DMS153 treated with DMSO at 0.1 percent for 48 hours (cell line): ENCODE measurements around the gene NPHP4.
"Not testable (repeated sequence)": the region's sequence is repeated elsewhere in the genome, so short reads cannot be mapped to it uniquely, and the experiment has no call there.

Source experiments
- DNase-seq: peaks from one replicate; lab custom pipeline; 2025; ENCODE audit not compliant: unreplicated experiment; lab: John Stamatoyannopoulos, UW

Gene NPHP4

DNA sequence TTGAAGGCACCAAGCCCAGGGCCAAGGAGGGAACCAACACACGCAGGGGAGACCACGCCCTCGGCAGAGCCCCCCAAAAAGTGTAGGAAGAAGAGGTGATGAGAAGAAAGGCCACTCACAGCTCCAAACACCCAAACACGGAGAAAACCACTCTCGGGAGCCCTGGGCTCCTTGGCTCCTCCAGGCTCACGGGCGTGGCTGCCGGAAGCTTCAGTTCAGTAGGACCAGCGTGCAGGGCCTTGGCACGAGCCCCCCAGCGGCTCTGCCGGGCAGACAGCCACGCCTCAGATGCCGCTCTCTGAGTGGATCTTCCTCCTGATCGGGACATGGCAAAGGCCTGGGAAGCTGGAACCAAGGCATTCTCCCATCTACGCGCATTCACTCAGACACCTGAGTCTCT lies 94.0 kb downstream of the NPHP4 start:
- DNase-seq = no peak

DNA sequence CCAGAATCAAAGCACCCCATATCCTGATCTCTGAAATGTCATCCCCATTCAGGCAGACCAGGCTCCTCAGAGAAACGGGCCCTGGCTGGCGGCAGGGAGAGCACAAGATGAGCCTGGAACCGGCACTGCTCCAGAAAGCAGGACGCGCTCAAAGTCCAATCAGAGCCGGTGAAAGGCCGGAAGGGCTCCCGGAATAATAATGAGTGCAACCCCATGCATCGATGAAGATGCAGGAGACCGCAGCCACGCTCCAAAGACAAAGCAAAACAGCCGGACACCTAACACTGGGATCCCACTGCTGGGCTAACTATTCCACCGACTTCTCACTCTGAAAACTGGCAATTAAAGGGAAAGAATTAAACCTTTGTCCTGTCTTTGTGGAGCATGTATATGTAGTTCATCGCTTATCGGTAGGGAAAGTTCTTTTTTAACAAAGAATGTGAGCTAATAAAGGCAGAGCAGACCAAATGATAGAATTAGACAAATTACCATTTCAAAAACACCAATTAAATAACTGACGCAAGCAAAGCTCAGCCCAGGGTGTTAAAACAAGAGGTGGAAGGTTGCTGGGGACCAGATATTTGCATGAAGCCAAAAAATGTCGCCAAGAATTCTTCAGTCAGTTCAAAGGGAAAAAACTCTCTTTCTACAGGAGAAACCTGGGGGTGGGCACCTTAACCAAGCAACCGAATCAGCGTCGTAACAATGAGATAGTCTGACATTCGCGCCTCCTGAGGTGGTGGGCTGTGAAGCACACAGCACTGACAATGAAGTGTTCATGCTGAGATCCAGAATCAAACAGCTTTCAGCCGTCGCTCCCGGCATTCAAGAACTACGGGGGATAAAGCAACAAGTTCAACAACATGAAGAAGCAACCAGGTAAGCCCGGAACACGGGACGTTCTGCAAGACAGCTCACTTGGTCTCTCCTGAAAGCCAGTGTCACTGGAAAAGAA lies 95.2 kb downstream of the NPHP4 start:
- no peak for DNase-seq

DNA sequence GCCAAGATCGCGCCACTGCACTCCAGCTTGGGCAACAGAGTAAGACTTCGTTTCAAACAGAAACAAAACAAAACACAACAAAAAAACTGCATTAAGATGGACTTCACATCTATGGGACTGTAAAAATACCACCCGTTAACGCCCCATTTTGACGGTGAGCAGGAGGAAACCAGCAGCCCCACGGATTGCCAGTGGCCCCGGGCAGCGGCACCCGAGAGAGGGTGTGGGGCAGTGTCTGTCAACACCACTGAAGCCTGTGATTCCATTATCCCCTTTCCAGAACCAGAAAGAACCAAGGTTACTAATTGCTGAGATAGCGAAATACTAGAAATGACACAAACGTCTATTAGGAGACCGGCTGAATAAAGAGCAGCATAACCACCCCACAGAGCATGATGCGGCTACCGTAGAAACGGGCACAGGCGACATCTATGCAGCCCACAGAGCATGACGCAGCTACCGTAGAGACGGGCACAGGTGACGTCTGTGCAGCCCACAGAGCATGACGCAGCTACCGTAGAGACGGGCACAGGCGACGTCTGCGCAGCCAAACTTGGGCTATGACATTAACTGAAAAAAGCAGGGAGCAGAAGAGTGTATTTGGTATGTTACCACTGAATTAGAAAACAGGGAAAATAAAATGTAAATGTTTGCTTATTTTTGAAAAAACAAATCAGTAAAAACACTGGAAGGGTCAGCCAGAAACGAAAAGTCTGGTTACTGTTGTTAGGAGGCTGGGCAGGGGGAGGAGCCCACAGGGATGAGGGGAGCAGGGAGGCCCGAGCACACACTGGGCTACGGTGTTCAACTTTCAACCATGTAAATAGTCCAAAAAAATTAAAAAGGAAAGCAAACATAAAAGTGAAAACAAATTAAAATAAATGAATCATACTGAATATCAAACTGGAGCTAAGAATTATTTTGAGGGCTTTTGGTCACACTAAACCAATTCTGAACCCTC lies 96.5 kb downstream of the NPHP4 start:
- no peak for DNase-seq

DNA sequence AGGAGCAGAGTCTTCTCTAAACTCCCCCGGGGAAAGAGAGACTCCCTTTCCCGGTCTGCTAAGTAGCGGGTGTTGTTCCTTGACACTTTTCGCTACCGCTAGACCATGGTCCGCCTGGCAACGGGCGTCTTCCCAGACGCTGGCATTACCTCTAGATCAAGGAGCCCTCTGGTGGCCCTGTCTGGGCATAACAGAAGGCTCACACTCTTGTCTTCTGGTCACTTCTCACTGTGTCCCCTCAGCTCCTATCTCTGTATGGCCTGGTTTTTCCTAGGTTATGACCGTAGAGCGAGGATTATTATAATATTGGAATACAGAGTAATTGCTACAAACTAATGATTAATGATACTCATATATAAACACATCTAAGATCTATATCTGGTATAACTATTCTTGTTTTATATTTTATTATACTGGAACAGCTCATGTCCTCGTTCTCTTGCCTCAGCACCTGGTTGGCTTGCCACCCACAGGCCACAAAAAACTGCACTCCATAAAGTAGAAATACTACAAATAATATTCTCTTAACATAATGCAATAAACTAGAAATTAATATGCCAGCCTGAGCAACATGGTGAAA lies 98.4 kb downstream of the NPHP4 start:
- not testable (repeated sequence) for DNase-seq

DNA sequence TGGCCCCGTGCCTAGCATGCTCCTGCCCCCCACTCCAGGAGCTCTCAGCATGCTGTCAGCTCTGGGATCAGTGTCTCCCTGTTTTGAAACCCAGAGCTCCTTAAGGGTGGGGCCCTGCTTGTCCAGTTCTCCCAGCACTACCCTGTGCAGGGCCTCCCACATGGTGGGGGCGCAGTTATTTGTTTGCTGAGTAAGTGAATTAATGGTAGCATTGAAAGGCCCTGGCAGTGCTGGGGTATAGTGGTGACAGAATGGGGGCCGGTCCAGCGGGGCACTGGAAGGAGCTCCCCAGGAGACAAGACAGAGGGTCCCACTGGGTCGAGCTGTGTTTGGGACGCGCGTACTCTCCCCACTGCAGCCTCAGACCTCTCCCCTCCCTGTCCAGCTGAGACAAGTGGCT lies 99.9 kb downstream of the NPHP4 start:
- DNase-seq = no peak

DNA sequence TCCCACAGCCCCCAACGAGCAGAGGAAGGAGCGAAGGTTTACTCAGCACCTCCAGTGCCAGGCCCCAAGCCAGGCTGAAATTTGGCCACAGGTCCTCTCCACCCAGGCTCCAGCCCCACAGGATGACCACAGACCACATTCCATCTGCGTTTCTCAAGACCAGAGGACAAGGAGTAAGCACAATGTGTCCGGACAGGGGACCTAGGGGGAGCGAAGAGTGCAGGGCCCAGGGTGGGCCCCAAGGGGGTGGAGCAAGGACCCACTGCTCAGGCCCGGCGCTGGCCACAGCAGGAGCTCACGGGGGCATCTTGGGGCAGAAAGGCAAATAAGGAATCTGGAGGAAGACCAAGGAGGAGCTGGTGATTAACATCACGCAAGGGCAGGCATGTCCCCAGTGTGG lies 100.5 kb downstream of the NPHP4 start:
- DNase-seq = no peak

DNA sequence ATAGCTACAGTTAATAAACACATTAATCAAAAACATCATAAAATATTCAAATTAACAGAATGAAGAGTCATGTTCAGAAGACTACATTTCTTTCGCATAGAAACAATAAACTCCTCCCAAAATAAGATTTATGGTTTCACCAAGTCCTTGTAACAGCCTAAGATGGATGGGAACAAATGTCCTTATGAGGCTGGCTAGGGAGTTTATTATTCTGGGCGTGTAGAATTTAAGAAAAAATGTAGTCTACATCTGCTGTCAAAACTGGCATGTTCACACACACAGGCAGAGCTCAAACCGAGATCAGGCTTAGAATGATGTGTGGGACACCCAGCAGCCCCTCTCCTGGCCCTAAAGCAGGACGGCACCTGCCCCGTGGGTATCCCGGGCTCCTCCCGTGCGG lies 101.1 kb downstream of the NPHP4 start:
- DNase-seq = no peak

DNA sequence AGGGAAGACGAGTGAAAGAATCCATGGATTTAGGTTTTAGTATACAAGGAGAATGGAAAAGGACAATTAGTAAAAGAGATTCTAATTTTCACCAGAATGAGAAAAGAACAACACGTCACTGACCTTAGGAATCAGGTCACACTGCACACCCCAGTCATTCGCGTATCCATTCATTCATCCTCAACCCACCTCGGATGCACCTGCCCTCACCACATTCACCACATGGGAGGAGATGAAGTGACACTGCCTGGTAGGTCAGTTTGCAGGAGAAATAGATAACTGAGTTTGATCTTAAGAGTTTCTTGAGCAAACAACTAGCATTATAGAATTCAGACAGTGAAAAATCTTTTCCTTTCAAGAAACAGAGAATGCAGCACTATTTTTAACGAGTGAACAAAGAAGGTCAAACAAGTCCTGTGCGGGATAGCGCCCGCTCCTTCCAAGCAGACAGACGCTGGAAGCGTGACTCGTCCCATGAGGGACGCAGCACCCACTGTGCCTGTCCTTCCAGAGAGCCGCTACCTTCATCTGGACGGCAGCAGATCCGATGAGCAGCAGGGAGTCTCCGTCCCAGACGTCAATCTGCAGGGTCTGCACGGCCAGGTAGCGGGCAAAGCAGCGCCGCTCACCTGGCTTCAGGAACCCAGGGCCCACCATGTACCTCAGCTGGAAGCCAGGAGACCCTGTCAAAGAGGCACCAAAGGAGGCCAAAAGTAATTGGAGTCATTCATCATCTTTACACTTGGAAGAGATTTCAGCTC lies 101.7 kb downstream of the NPHP4 start:
- no peak for DNase-seq

DNA sequence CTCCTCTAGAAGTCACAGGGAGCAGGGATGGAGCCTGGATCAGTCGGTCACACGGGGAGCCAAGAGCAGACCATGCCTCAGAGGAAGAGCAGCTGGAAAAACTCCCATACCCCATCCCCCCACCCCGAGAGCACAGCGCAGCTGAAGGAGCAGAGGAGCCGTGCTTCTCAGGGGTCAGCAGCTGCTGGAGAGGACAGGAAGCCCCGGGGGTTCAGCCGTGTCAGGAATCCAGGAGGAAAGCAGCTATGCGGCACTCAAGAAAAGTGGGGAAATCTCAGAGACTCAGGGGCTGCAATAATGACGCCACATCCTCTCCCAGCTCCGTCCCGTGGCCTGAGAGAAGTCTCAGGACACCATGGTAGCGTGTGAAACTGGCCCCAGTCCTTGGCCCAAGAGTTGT lies 102.3 kb downstream of the NPHP4 start:
- DNase-seq = no peak

DNA sequence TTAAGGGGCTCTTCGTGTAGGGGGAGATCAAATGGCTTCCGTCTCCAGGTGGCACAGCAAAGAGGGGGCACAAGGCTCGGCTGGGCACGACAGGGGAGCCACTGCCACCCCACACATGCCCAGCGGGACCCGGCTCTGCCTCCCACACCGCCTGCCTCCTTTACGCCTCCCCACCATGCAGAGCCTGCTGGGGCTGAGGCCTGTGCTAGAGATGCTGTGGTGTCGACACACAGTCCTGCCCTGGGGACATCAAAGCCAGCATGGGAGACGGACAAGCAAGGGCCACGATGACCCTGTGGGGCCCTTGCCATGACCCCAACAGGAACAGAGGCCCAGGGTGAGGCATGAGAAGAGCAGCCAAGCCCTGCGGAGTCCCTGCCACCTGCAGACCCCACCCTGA lies 102.8 kb downstream of the NPHP4 start:
- DNase-seq = no peak

DNA sequence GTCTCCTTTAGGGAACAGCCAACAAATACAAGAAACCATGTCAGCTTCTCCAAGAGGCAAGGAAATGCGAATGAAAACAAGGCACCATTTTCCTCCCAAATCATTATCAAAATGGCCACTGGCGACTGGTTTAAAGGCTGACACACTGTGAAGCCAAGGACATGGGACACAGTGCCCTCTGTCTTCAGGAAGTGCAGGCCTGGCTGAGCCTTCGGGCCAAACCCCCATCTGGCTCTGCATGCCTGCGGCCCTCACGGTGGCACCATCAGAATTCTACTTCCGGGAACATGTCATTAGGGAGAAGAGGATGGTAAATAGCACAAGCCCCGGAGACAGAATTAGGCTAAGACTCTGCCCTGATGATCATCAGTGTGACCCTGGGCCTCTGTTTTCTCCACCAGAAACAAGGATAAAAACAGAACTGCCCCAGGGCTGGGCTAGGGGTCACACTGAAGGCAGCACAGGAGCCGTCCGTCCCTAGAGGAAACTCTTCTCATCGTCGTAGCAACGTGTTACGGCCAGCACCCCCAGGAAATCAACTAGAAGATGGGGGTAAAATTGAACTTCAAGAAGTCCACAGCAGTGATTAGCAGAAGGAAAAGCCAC lies 103.5 kb downstream of the NPHP4 start:
- no peak for DNase-seq

DNA sequence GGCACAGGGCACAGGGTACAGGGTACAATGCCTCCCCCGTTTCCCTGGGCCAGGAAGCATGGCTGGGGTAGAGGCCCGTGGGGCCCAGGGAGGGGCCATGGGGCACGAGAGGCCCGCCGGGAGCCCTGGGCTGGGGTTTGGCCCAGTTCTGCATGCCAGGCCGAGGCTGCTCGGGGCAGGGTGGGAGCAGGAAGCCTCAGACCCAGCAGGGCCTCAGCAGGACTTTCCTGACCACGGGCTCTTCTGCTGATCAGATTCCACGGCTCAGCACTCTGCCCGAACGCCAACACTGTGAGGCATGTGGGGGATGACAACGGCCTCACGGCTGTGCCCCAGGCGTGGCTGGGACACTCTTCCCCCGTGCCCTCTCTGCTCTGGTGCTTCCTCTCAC lies 104.3 kb downstream of the NPHP4 start:
- no peak for DNase-seq

DNA sequence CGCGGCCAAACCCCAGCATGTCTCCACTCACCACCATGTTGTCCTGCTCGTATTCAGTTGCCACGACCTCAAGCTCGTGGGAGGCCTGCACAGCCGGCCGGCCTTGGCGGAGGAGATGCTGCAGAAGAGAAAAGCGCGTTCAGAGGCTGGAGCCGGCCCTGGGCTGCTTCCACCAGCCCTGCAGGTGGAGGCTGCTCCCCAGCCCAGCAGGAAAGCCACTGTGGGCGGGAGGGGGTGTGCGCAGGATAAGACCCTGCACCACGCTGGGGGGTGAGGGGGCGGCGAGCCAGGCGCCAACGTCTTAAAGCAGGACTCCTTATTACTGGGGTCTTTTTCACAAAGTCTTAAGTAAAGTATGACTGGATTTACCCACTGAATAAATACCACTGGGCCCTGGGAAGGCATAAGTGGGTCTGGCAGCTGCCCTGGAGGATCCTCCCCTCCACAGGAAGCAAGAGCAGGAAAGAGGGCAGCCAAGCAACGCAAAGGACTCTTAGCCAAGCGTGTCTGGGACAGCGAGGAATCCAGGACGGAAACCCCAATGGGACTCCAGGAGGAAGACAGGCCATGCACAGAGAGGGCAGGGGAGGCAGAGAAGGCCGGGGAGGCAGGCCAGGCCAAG lies 104.8 kb downstream of the NPHP4 start:
- DNase-seq = no peak

DNA sequence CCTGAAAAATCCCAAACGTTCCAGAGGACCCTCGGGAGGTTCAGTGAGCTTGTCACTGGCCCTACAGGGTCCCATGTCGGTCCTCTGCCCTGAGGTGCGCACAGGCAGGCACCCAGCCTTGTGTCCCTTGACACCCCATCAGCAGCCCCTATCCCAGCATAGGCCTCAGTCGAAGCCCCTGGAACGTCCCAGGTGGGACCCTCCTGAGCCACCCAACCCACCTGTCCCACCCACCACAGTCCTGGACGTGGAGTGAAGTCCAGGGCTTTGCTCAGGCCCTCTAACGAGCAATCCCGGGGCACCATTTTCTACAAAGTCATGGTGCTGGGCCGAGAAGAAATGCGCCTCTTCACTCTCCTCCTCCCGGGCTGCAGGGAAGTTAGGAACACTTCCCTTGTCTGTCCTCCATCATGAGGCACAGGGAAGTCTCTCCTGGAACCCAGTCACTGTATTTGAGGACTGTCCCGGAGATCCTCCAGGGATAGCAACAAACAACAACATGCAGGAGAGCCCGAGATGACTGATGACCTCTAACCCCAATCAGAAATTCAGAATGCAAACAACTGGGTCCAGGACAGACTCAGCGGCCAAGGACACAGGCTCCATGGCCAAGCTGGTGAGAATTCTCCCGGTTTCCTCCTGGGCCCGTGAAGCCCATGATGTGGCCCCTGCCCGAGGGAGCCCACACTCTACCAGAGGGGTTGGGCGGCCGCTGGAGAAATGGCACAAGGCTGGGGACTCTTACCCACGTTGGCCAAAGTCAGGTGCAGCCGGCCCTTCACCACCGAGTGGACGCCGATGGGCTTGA lies 105.5 kb downstream of the NPHP4 start:
- DNase-seq = no peak

DNA sequence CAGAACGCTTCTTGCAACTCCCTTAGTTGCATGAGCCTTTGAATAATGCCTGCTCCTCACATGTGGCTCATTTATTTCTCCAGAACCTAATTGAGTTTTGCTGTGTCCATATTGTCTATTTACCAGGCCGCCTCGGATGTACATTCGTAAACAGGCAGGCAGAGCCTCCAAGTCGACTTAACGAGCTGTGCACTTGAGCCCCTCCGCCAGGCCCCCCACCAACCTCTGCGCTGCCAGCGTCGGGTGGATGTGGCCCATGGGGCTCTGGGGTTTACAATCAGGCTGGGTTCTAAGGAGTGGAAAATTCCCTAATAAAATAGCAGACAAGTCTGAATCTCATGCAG lies 106.1 kb downstream of the NPHP4 start:
- DNase-seq = no peak

DNA sequence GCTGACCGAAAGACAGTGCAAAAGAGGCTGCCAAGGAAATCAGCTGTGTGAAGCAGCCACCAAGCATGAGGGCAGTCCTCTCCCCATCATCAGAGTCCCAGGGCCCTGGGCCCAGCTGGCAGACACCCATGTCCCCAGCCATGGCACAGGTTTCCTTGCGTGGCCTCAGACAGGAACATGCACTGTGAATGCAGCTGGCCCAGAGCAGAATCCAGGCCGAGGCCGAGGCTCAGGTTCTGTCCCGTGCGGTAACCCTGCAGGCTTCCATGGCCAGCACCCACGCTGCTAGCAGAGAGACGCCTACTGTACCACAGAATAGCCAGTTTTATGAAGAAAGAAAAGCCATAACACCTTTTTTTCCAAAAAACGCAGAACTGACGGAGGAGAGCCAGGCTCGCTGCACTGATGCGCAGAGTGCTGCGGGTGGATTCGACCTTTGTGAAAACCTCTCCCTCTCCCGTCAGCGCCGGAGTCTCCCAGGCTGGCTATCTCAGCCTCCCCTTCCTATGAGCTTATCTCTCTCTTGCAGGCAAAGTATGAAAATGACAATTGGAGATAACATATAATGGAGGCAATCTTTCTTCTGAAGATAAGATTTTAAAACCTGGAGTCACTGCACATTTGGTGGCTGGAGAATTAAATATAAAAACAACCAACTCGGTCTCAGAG lies 106.6 kb downstream of the NPHP4 start:
- no peak for DNase-seq

DNA sequence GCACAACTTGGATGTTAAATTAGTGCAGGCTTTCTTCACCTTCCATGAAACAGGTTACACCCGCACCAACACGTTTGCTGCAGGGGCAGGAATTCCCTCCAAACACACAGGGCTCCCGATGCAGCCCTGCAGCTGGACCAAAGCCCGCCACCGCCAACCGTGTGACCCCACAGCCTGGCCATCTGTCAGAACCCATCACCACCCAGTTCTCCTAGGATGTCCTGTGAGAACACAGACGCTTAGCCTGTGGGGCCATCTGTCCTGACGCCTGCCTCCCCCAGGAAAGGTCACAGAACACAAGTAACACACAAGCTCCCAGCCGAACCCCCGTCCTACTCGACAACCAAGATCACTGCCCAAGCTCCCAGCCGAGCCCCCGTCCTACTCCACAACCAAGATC lies 108.1 kb downstream of the NPHP4 start:
- no peak for DNase-seq

DNA sequence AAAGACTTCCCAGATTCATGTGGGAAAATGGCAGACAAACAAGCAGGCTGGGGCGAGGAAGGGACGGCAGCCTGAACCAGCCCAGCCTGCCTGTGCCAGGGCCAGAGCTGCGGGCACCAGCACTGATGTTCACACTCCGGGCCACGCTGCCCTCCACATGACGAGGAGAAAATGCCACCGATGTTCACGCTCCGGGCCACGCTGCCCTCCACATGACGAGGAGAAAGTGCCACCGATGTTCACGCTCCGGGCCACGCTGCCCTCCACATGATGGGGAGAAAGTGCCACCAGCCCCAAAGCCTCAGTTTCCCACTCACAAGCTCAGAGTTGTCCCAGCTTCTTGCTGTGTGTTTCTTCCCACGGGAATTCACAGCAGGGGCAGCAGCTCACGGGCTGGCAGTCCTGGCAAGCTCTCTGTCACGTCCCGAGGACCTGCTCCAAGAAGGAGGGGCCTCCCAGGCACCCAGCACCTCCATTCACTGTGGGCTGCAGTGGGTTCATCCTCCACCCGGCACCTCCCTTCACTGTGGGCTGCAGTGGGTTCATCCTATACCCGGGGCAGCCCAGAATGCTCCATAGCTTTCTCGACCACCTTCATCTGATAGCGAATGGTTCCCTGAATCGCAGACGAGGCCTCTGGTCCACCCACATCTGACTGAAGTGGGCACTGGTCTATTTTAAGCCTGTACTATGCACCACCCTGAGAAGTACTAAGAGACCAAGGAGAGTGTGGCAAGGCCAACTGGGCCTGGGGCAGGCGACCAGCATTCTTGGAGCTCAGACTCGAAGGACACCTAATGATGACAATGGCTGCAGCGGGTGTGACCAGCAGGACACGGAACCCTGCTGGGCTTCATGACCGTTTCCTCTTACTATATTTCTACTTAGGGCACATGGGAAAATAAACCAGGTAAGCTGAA lies 108.8 kb downstream of the NPHP4 start:
- no peak for DNase-seq
